GM18508 (cell line): ENCODE measurements around the gene AUTS2.

ENCODE experiments used
- ATAC-seq: cut with Tn5 transposase; IDR thresholded peaks from one replicate; pipeline ENCODE4 v1.9.1; 2021; ENCODE audit warnings: moderate number of reproducible peaks; ENCODE audit not compliant: insufficient read depth, unreplicated experiment

The AUTS2 gene

GRCh38 chr7:70520611-70521010 lies 922.3 kb downstream of the AUTS2 start:
- no peak for ATAC-seq

- ATAC-seq, result no peak
Measured at GRCh38 chr7:70523249-70523988, 925.1 kb downstream of the AUTS2 start.

GRCh38 chr7:70523989-70524351 lies 925.7 kb downstream of the AUTS2 start:
- no peak for ATAC-seq

- ATAC-seq, result no peak
Measured at GRCh38 chr7:70525991-70526390, 927.7 kb downstream of the AUTS2 start.

- no peak for ATAC-seq
Measured at GRCh38 chr7:70527520-70528115, 929.3 kb downstream of the AUTS2 start.

- no peak for ATAC-seq
Measured at GRCh38 chr7:70529436-70529835, 931.2 kb downstream of the AUTS2 start.

- ATAC-seq, result no peak
Measured at GRCh38 chr7:70529914-70530585, 931.8 kb downstream of the AUTS2 start.

- ATAC-seq, result no peak
Measured at GRCh38 chr7:70533614-70534013, 935.3 kb downstream of the AUTS2 start.

- no peak for ATAC-seq
Measured at GRCh38 chr7:70539205-70539604, 940.9 kb downstream of the AUTS2 start.

GRCh38 chr7:70539617-70540016 lies 941.3 kb downstream of the AUTS2 start:
- ATAC-seq, result no peak

- ATAC-seq, result no peak
Measured at GRCh38 chr7:70540641-70541040, 942.4 kb downstream of the AUTS2 start.

- no peak for ATAC-seq
Measured at GRCh38 chr7:70542750-70543376, 944.6 kb downstream of the AUTS2 start.

- ATAC-seq, result no peak
Measured at GRCh38 chr7:70544016-70544415, 945.7 kb downstream of the AUTS2 start.

GRCh38 chr7:70545214-70545613 lies 946.9 kb downstream of the AUTS2 start:
- no peak for ATAC-seq

GRCh38 chr7:70552141-70552540 lies 953.9 kb downstream of the AUTS2 start:
- no peak for ATAC-seq

GRCh38 chr7:70553364-70553763 lies 955.1 kb downstream of the AUTS2 start:
- no peak for ATAC-seq

GRCh38 chr7:70554646-70555045 lies 956.4 kb downstream of the AUTS2 start:
- ATAC-seq, result no peak

GRCh38 chr7:70556761-70557160 lies 958.5 kb downstream of the AUTS2 start:
- no peak for ATAC-seq

- no peak for ATAC-seq
Measured at GRCh38 chr7:70557338-70557737, 959.1 kb downstream of the AUTS2 start.

- no peak for ATAC-seq
Measured at GRCh38 chr7:70559815-70560214, 961.5 kb downstream of the AUTS2 start.

GRCh38 chr7:70563960-70564359 lies 965.7 kb downstream of the AUTS2 start:
- ATAC-seq, result no peak
